Skeletal muscle cell (primary cell): ENCODE results near the gene BTG2.
A peak's percentile ranks its signal among the peaks of the same experiment; 100 is the strongest.
"Not testable (repeated sequence)": the region's sequence is repeated elsewhere in the genome, so short reads cannot be mapped to it uniquely, and the experiment has no call there.

Source experiments
- DNase-seq: peaks from one replicate; pipeline ENCODE4 v3.0.0-alpha.2; 2010; ENCODE audit warnings: low read depth
- H3K4me3 ChIP-seq: 2 replicates; pipeline ENCODE4 v1.5.1; 2011; ENCODE audit warnings: low read depth, mild to moderate bottlenecking, control low read depth, low read length, moderate library complexity

Gene BTG2

GRCh38 chr1:203289982-203290260 is 15.4 kb upstream of the BTG2 start:
- no peak overlapping the region for H3K4me3 ChIP-seq
- no peak for DNase-seq

- peak; percentile 39 for DNase-seq
- no peak overlapping the region for H3K4me3 ChIP-seq
These were observed 14.8 kb upstream of the BTG2 start for GRCh38 chr1:203290261-203291089.

- H3K4me3 ChIP-seq = no peak overlapping the region
- DNase-seq = no peak
These were observed 13.9 kb upstream of the BTG2 start for GRCh38 chr1:203291201-203292096.

GRCh38 chr1:203295796-203296195 is 9.5 kb upstream of the BTG2 start:
- H3K4me3 ChIP-seq = no peak overlapping the region
- DNase-seq = no peak

GRCh38 chr1:203296460-203297073 is 8.8 kb upstream of the BTG2 start:
- no peak overlapping the region for H3K4me3 ChIP-seq

GRCh38 chr1:203299169-203299568 is 6.2 kb upstream of the BTG2 start:
- no peak overlapping the region for H3K4me3 ChIP-seq
- no peak for DNase-seq

More at GRCh38 chr1:203296460-203297073, 8.8 kb upstream of the BTG2 start:
- DNase-seq = no peak

GRCh38 chr1:203299719-203300429 is 5.4 kb upstream of the BTG2 start:
- not testable (repeated sequence) for H3K4me3 ChIP-seq, DNase-seq

GRCh38 chr1:203300441-203301330 is 4.6 kb upstream of the BTG2 start:
- no peak overlapping the region for H3K4me3 ChIP-seq
- DNase-seq = no peak

GRCh38 chr1:203301331-203301668 is 4.0 kb upstream of the BTG2 start:
- H3K4me3 ChIP-seq = no peak overlapping the region

GRCh38 chr1:203302456-203302855 is 2.9 kb upstream of the BTG2 start:
- no peak for DNase-seq
- H3K4me3 ChIP-seq = no peak overlapping the region

More at GRCh38 chr1:203301331-203301668, 4.0 kb upstream of the BTG2 start:
- DNase-seq = no peak

- DNase-seq = no peak
- no peak overlapping the region for H3K4me3 ChIP-seq
These were observed 2.4 kb upstream of the BTG2 start for GRCh38 chr1:203302894-203303293.

- no peak for DNase-seq
- peak overlapping the region; percentile 94 for H3K4me3 ChIP-seq
These were observed 864 bp upstream of the BTG2 start for GRCh38 chr1:203304391-203304918.

- H3K4me3 ChIP-seq = peak overlapping the region; percentile 94
- DNase-seq = no peak
These were observed 430 bp downstream of the BTG2 start for GRCh38 chr1:203305809-203306088.

- peak; percentile 79 for DNase-seq
- H3K4me3 ChIP-seq = peak overlapping the region; percentile 94
These were observed 1.0 kb downstream of the BTG2 start for GRCh38 chr1:203306089-203306964.

GRCh38 chr1:203306965-203307541 is 1.7 kb downstream of the BTG2 start:
- H3K4me3 ChIP-seq = peak overlapping the region; percentile 94
- DNase-seq = no peak

- DNase-seq = no peak
- H3K4me3 ChIP-seq = peak overlapping the region; percentile 94
These were observed 2.4 kb downstream of the BTG2 start for GRCh38 chr1:203307641-203308126.

GRCh38 chr1:203308328-203308922 is 3.1 kb downstream of the BTG2 start:
- peak overlapping the region; percentile 94 for H3K4me3 ChIP-seq
- no peak for DNase-seq
